Activated naive CD4-positive, alpha-beta T cell (primary cell): ENCODE data around the gene ALKBH3.

Experiments used
- DNase-seq, 4 experiments: peaks; one replicate each; lab custom pipeline; 2025; lab: John Stamatoyannopoulos, UW

Gene ALKBH3

DNA sequence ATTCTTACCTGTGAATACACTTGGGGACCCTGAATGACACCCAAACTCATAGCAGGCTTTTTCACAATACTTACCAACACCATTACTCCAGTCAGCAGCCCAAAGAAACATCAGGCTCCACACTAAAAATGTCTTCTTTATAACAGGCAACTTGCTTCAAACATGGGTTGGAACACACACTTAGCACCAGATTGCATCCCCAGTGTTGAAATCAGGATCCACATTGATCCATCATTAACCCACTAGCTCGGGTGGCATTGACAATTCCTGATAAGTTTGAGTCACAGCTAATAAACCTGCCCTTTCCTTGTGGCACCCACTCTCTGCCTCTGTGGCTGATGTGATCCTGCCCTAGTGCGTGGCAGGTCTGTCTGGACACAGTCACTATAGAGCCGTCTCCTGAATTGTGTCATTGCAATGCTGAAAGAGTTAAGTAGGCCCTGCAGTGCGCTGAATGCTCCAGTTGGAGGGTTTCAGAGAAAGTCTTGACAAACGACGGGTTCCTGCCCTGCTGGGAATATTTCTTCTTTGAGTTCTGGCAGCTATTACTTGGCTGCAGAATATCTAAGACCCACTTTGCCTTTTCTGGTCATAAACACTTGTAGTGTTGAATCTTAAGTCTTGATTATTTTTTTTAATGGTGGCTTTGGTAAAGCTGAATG is 42.2 kb downstream of the ALKBH3 start:
- DNase-seq: no peak

- DNase-seq: no peak
Observed at GRCh38 chr11:43923406-43924111, 42.9 kb downstream of the ALKBH3 start.

GRCh38 chr11:43924112-43924855 is 43.7 kb downstream of the ALKBH3 start:
- no peak for DNase-seq

DNA sequence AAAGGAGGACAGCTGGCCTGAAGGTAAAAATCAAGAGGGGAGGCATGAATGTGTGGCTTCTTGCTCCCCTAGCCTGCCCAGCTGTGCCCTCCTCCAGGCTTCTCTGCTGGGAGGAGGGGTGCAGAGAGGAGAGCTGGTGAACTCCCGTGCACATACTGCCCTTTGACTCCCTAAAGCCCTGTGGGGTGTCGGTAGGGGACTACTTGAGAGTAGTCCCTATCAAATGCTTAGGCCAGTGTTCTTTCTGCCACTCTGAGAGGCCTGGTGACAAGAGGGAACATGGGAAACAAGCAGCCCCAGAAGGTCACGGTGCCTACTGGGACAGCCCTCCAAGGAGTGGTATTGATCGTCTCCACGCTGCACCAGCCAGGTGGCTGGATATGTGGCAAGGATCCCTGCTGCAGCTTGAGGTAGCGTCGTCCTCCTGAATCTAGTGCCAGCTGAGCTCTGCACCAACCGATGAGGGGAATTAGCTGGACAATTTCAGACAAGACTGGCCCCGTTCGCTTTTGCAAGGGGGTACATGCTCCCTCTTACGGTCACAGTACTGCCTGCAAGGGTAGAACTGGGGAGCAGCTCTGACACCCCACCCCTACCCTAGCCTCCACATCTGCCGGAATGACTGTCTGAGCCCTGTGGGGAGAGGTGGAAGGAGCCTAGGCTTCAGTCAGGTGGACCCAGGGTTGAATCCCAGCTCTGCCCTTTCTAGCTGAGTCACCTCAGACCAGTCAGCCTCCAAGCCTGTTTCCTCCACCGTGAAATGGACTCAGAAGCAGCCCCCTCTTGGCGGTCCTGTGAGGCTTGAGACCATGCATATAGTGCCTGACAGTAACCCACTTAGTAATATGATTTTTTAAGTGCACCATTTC is 44.7 kb downstream of the ALKBH3 start:
- DNase-seq: no peak

DNA sequence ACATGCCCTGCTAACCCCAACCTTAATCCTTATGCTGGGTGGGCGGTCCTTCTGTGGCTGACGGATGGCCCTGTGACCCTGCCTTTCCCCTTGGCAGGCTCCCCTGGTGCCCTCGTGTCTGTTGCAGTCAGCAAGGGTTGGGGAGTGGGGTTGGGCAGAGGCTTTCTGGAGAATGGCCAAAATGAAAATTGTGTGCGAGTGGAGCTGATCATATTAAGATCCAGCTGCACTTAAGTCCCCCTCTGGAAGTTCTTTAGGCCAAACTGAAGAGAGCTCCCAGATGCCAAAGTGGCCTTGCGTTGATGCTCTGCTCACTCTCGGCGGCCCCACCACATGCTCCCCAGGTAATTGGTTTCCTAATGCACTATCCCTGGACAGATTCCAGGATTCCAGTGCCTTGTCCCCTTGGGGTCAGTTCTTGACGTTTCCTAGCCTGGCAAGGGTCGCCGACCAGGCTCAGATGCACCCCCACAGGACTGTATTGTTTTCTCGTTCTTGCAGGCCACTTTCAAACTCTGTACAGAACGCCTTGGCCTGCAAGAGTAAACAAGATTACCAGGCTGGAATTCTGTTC is 45.4 kb downstream of the ALKBH3 start:
- no peak for DNase-seq

DNA sequence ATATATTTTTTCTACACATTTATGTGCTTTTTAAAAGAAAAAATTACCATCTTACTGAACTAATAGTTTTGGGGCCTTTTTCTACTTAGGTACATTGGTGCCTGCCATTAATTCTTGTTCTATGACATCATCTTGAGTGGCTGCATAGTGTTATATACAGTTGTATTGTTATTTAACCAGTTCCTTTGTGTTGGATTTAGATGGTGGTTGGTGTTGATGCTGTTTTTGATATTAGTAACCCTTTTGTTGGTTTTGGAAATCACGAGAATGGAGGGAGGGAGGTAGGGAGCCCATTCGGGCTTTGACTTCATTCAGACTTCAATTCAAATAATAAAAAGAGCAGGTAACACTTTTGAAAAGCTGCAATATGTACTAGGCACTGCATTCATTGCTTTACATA is 46.4 kb downstream of the ALKBH3 start:
- no peak for DNase-seq

GRCh38 chr11:43927925-43928707 is 47.5 kb downstream of the ALKBH3 start:
- no peak for DNase-seq

DNA sequence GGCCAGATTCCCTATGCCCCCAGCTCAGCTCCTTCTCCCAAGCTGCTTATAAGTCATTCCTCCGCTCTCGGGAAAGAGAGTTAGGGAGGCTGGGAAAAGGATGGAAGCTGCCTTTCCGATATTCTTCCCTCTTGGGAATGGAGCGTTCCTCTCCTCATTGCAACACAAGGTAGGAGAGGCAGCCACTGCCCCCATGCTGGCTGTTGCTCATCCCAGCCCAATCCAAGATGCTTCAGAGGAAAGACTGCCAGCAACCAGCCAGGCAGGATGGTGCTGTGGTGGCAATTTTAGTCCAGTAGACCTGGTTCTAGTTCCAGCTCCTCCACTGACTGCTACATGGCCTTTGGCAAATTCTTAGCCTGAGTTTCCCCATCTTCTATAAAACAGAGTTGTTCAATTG is 48.1 kb downstream of the ALKBH3 start:
- no peak for DNase-seq

DNA sequence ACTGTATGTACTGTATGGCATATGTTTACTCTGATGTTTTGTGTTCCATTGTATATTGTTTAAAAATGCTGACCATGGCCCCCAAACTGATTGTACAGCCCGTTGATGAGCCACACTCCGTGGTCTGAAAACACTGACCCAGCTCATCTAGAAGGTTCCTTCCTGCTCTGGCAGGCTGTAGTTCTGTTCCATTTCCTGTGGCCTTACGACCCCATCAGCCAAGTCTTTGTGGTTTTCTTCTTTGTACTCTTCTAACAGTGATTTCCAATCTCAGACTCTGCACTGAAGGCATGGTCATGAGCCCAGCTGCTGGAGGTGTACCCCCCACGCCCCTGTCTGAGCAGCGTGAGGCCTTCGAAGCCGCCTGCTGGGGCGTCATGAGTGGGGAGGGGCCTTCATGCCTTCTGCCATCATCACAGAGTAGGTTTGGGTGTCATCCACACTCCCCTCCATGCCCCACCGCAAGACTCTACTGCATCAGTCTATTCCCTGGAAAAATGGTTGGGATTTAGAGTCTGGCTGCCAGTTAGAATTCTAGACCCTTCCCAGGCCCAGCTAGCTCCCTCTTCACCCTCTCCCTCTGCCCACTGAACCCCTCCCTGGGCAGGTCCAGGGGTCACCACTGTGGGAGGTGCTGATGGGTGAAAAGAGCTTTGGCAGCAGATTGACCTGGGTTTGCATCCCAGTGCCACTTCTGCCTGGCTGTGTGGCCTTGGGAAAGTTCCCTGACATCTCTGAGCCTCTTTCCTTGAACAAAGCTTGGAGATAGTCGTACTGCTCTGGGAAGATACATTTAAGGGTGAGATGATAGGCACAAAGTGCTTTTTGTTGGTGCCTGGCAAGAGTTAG is 50.5 kb downstream of the ALKBH3 start:
- no peak for DNase-seq

DNA sequence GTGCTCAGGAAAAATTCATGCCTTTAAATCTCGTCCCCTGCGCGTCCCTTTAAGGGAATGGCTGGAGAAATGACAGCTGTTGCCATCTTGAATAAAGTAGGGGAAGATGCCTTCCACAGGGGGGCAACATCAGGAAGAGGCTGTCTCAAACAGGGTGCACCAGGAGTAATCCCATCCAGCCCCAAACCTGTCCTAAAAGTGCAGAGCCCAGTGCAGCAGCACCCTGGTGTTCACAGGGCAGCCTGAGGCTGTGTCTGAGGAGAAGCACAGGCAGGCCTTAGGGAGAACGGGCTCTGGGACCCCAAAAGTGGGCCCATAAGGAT is 51.0 kb downstream of the ALKBH3 start:
- no peak for DNase-seq

DNA sequence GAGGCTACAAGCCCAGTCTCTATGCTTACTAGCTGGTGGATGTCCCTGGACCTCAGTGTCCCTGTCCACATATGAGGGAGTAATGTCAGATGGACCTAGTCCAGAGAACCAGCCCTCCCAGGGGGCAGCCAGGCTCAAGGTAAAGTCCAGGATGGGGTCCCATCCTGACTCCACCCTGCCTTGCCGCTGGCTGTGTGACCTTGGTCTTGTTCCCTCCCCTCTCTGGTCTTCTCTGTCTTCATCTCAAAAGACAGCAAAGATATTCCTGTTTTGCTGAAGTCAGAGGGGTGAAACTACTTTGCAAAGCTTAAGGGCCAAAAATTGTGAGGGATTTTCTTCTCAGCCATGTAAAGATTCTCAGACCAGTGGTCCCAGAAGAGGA is 52.6 kb downstream of the ALKBH3 start:
- DNase-seq: no peak

GRCh38 chr11:43933608-43934551 is 53.2 kb downstream of the ALKBH3 start:
- DNase-seq: no peak

- no peak for DNase-seq
Observed at GRCh38 chr11:43934601-43935423, 54.2 kb downstream of the ALKBH3 start.

- DNase-seq: no peak
Observed at GRCh38 chr11:43935424-43935979, 54.9 kb downstream of the ALKBH3 start.

DNA sequence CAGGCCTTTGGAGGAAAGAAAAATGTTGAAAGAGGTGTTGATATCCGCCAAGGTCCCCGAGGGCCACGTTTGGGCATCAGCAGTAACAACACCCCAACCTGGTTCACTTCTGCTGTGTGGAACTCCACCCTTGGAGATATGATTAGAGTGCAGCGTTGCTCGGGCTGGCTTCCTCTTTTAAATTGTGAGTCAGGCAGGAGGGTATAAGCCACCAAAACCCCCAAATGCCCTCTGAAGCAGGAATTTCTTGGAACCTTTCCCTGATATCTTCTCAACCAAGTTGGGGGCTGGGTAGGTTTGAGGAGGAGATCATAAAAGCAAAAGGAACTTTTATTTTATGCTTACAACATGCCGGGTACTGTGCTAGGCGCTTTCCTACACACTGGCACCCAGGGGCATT is 55.4 kb downstream of the ALKBH3 start:
- no peak for DNase-seq

- no peak for DNase-seq
Observed at GRCh38 chr11:43937434-43938411, 57.1 kb downstream of the ALKBH3 start.
